IPS-11a (cell line): Measurements from ENCODE around the gene MOB3B.

Source experiments
- H3K4me3 ChIP-seq: one replicate; pipeline ENCODE4 v1.5.1; 2013; ENCODE audit warnings: low read depth, low read length, control low read depth

MOB3B gene

DNA sequence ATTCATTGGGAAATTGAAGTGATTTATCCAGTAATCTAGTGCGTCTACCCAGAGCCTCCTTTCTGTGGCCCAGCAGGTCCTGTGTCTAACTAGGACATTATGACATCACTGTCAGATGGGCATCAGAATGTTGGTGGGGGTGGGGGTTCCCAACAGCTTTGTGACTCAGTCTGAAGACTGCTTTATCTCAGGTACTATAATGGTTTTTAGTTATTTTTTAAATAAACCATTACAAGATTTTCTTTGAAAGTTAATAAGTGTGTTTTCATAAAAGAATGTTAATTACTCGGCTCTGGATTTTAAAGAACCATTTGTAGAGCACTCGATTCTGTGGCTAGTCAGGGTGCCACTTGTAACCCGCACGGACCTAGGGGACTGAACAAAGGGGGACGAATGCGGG is 232.6 kb downstream of the MOB3B start, which contains the start of gene EQTN:
Gene EQTN, minus strand, starts transcription at position 101 of the 400 bp plus-strand sequence. Its CDS starts 95 bp downstream, at position 6.
- no peak within 1 kb of the TSS for H3K4me3 ChIP-seq

DNA sequence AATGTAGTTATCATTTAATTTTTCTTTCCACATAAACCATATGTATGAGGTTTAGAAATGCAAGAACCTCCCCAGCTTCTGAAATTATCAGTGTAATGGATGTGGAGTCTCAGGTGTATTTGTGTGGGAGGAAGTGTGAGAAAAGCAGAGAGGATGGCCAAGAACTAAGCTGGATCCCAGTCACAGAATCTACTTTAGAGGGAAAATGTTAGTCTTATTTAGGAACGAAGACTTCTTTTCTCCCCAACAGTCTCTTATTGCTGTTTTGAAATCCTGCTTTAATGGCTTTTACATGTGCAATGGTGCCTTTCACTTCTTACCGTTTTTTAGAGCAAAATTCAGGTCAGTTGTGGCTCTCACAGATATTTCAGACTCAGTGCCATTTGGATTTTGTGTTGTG is 235.6 kb downstream of the MOB3B start:
- no peak overlapping the region for H3K4me3 ChIP-seq

DNA sequence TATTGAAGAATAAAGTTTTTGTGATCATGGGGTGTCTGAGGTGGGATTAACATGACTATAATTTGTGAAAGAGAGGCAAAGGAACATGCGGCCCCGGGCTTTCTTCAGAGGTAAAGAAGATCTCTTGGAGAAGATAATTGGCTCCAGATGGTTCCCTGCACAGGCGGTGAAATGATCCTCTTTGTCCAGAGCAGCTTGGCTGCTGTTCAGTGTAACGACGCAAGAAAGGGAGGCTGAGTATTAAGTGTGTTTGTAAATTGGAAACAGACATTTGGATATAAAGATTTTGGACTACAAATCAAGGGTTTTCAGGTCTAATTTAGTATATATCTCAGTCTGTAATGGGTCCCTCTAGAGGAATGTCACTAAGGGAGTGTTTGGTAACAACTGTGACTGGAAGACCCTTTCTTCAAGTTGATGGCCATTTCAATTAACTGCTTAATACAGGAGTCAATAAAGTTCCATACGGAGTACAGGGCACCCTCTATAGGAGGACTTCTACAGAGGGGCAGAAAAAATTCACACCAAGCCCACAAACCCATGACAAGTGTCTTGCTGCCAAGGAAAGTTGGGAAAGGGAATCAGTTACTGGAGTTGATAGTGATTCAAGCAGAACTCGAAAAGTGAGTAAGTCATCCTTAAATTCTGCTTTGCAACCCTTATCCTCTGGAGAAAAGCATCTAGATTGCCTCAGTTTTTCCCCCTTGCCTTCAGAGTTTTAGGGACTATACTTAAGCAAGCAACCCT is 236.8 kb downstream of the MOB3B start:
- no peak overlapping the region for H3K4me3 ChIP-seq

DNA sequence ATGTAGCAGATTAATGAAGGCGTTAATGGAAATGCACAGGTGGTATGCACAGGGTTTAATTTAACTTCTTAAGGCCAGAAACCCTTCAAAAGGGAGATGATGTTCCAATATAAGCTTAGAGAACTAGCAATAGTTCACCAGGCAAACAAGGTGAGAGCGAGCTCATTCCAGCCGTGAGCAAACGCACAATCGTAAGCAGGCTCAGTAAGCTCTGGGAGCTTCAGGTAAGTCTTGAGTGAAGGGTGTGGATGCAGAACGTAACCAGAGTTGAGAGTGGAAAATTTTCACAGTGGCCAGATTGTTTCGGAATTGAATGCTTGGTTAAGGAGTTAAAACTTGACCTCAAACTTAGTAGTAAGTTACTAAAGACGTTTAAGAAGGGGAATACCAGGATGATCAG is 238.3 kb downstream of the MOB3B start:
- no peak overlapping the region for H3K4me3 ChIP-seq

DNA sequence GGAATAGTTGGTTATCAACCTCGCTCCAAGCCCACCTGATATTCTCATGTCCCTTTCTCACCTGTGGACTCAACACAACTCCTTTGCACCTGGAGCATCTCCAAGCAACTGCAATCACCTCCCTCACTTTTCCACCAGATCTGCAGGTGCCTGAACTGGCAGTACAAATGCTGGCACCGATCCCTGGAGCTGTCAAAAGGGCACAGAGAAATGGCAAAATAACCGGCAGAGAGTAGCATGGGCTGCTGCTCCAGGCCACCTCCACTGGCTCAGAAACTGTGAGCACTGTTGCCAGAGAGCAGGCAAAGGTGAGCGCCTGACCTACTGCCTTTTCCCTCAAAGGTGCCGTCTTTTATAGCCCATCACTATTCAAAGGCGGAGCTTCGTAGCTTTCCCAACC is 247.3 kb downstream of the MOB3B start:
- H3K4me3 ChIP-seq, result no peak overlapping the region

DNA sequence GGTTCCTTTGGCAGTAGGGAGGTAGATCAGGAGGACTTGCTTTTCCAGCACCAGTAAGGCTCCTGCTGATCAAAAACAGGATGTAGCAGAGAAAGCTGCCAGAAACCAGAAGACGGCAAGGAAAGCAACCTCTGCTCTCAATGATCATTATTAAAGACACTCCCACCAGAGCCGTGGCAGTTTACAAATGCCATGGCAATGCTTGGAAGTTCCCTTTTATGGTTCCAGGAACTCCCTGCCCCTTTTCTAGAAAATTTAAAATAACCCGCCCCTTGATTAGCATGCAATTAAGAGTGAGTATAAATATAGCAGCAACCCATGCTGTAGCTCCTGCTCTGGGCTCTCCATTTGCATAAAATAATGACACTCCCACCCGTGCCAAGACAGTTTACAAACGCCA is 248.8 kb downstream of the MOB3B start:
- no peak overlapping the region for H3K4me3 ChIP-seq

DNA sequence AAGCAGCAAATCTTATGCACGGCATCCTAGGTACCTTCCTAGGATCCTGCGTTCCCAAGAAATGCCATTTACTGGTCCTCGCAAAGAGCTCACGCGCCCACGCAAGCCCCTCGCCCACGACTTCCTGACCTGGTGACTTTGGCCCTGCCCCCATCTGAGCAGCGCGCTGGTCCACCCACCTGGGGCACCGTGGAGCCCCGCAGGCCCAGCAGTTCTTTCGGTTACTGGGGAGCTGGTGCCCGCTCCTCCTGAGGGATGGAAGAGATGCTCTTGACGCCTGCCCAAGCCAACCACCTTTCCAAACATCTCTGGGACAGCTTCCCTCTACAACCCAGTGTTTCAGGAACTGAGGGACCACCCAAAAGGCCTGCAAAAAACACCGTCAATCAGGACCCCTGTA is 249.4 kb downstream of the MOB3B start:
- no peak overlapping the region for H3K4me3 ChIP-seq

DNA sequence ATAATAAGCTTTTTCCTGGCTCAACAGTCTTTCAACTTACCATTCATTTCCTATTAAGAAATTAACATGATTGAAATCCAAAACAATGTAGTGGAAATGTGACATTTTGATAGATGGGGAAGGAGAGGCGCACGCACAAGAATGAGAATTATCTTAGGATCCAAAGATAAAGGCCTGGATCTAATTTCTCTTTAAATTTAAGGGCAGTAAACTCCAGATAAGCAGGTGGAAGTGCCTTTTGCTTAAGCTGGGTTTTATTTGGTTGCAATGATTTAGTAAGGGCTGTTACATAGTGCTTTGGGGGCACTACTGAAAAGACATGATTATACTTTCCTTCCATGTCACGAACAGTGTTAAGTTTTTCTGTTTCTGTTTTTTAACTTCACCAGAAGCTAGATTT is 250.0 kb downstream of the MOB3B start:
- H3K4me3 ChIP-seq, result no peak overlapping the region

DNA sequence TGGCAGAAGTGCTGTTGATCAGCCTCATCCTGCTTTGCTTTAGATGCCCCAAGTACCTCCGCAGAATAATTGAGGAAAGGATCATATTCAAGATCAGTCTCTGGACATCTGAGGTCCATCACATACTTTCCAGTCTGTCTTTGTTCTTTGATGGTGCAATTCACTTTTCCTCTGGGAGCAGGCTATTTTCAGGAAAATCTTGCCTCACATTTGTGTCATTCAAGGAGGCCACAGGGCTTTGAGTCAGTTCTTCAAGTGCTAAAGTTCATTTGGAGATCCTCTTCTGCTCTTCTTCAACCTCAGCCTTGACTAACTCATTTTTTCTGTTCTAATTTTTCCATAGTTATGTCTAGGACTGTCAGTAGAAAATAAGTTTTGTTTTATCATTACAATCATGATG is 251.2 kb downstream of the MOB3B start:
- H3K4me3 ChIP-seq, result no peak overlapping the region

DNA sequence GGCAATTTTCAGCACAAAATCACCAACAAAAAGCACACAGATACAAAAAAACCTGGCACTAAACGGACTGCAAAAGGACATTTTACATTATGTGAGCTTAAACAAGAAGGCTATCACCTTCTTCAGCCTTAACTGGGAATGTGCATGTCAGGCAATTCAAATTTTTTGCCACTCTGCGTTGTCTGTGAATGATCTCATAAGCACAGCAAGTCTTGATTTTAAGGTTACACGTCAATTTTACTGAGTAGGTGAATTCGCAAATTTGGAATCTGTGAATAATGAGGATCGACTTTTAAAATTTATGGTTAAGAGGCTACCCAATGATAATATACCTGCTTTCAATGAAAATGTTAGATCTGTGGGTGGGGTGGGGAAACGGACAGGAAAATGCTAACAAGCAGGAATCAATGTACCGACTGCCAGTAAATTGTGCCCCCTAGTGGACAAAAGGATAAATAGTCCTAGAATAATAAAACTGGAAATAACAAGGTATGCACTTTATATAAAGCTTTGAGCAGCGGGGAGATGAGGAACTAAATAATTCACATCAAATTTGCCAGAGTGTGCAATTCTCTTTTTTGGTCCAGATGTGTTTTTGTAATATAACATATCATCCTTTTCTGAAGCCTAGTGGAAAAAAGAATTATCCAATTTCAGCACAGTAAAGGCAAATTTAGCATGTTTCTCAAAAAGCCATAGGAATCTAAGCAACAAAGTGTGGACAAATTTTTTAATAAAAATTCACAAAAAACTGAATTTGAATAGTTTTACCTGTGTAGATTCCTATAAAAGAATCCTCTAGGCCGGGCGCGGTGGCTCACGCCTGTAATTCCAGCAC is 253.2 kb downstream of the MOB3B start:
- H3K4me3 ChIP-seq, result no peak overlapping the region
